Vagina (tissue), 2 donors: Measurements from ENCODE around the gene PKM.
A peak's percentile ranks its signal among the peaks of the same experiment; 100 is the strongest.

Source experiments
- POLR2A ChIP-seq, 2 donors: fragments of 450-650 bp; IDR thresholded peaks; one replicate each; pipeline ENCODE4 v1.6.1; 2017; ENCODE audit warnings: antibody characterized with exemption in 2 of 2, mild to moderate bottlenecking in 2 of 2, moderate library complexity in 2 of 2
- POLR2AphosphoS5 ChIP-seq, 2 donors: sonication (generic); formaldehyde crosslinking; IDR thresholded peaks; one replicate each; pipeline ENCODE4 v1.9.0; 2017; ENCODE audit warnings: antibody characterized with exemption in 2 of 2, mild to moderate bottlenecking in 2 of 2, low read depth in 1 of 2; ENCODE audit not compliant: insufficient read depth in 1 of 2
- TF ChIP-seq, protein P1 (sequence below), 3 experiments: fragments of 450-650 bp in 2 of 3; fragments of 200-600 bp in 1 of 3; sonication (generic) in 1 of 3; IDR thresholded peaks; one replicate each; pipeline ENCODE4 v1.5.1; 2017 to 2019; ENCODE audit warnings: antibody characterized with exemption in 3 of 3, mild to moderate bottlenecking in 2 of 3, moderate library complexity in 2 of 3

DNA sequence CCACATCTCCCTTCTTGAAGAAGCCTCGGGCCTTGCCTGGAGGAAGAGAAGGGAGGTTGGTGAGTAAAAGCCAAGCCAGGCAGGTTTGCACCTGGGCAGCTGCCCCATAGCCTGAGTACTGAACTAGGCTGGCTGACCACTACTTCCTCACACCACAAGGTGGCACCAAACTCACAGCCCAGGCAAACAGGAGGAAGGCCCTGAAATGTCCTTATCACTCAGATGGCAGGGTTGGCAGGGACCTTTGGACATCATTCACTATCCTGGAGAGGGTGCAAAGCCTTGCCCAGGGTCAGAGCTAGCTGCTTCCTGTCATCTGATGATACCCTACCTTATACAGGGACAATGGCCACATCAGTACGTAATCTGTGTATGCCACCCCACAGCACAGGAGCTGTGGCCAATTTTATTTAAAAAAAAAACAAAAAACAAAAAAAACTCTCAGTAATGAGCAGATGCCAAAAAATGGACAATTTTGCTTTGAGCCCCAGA is 31.2 kb downstream of the PKM start:
- TF ChIP-seq POLR2A (IDR thresholded peaks at IDR 0.05) (no peak), POLR2AphosphoS5 (IDR thresholded peaks at IDR 0.05; ENCODE audit: insufficient read depth in 1 of 2, low read depth in 1 of 2) (no peak)
- TF ChIP-seq, protein P1, sequence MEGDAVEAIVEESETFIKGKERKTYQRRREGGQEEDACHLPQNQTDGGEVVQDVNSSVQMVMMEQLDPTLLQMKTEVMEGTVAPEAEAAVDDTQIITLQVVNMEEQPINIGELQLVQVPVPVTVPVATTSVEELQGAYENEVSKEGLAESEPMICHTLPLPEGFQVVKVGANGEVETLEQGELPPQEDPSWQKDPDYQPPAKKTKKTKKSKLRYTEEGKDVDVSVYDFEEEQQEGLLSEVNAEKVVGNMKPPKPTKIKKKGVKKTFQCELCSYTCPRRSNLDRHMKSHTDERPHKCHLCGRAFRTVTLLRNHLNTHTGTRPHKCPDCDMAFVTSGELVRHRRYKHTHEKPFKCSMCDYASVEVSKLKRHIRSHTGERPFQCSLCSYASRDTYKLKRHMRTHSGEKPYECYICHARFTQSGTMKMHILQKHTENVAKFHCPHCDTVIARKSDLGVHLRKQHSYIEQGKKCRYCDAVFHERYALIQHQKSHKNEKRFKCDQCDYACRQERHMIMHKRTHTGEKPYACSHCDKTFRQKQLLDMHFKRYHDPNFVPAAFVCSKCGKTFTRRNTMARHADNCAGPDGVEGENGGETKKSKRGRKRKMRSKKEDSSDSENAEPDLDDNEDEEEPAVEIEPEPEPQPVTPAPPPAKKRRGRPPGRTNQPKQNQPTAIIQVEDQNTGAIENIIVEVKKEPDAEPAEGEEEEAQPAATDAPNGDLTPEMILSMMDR (IDR thresholded peaks at IDR 0.05), result peak; percentile 77 to 88 (median 85)
